ENCODE results near the gene TMEM131L.
"Not testable (repeated sequence)": the region's sequence is repeated elsewhere in the genome, so short reads cannot be mapped to it uniquely, and the experiment has no call there.

TMEM131L gene

GRCh38 chr4:153501578-153501977, 35.4 kb downstream of the TMEM131L start:
- in situ Hi-C loops (cut with MboI; ENCODE audit: low sequenced_read_pairs), result no loop called here

DNA sequence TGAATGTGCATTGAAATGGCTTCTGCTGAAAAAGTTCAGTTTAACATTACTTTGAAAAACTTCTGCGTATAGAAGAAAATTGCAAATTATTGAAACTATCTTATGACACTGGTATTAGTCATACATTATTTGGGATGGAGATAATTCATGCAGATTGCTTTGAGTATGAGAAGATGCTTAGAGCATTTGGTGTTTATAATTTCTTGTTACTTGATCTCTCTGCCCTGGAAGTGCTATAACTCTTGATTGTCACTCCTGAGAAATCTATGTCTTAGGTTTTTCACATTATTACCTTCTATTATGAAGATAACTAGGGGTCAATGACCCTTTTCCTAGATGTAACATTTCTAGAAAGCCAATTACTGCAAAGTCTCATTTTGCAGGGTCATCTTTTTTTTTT, 36.4 kb downstream of the TMEM131L start:
- in situ Hi-C loops (cut with MboI; ENCODE audit: low sequenced_read_pairs), result no loop called here

GRCh38 chr4:153506341-153507309, 40.5 kb downstream of the TMEM131L start:
- in situ Hi-C loops (cut with MboI; ENCODE audit: low sequenced_read_pairs), result no loop called here

GRCh38 chr4:153507310-153508073, 41.3 kb downstream of the TMEM131L start:
- in situ Hi-C loops (cut with MboI; ENCODE audit: low sequenced_read_pairs), result no loop called here

- in situ Hi-C loops (cut with MboI; ENCODE audit: low sequenced_read_pairs), result not testable (repeated sequence)
These were observed 43.1 kb downstream of the TMEM131L start for GRCh38 chr4:153509212-153509611.

- in situ Hi-C loops (cut with MboI; ENCODE audit: low sequenced_read_pairs), result no loop called here
These were observed 43.6 kb downstream of the TMEM131L start for GRCh38 chr4:153509724-153510123.

- in situ Hi-C loops (cut with MboI; ENCODE audit: low sequenced_read_pairs), result no loop called here
These were observed 44.3 kb downstream of the TMEM131L start for GRCh38 chr4:153510252-153511001.

GRCh38 chr4:153511104-153511503, 44.9 kb downstream of the TMEM131L start:
- in situ Hi-C loops (cut with MboI; ENCODE audit: low sequenced_read_pairs), result no loop called here

DNA sequence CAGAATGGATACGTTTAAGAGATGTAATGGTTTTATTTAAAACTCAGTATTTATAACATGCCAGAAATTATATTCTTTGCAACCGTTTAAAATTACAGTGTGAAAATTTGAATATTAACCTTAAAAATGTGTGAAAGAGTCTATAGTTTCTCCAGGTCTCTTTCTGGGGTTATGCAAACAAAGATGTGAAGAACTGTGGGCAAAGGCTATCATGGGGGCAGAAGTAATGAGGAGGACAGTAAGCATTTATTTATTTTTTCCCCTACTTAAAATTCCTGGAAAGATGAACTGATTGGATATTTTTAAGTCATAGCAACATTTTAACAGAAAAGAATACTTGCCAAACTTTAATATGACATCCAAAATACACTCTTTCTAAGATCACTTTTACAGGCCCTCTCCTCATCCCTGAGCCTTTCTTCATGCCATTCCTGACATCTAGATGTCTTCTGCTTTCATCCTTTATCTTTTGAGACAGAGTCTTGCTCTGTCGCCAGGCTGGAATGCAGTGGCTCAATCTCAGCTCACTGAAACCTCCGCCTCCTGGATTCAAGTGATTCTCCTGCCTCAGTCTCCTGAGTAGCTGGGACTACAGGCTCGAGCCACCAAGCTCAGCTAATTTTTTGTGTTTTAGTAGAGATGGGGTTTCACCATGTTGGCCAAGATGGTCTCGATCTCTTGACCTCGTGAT, 46.1 kb downstream of the TMEM131L start:
- in situ Hi-C loops (cut with MboI; ENCODE audit: low sequenced_read_pairs), result no loop called here

- in situ Hi-C loops (cut with MboI; ENCODE audit: low sequenced_read_pairs), result no loop called here
These were observed 46.9 kb downstream of the TMEM131L start for GRCh38 chr4:153512952-153513500.

GRCh38 chr4:153513596-153513995, 47.4 kb downstream of the TMEM131L start:
- in situ Hi-C loops (cut with MboI; ENCODE audit: low sequenced_read_pairs), result no loop called here

- in situ Hi-C loops (cut with MboI; ENCODE audit: low sequenced_read_pairs), result no loop called here
These were observed 47.9 kb downstream of the TMEM131L start for GRCh38 chr4:153514001-153514526.

DNA sequence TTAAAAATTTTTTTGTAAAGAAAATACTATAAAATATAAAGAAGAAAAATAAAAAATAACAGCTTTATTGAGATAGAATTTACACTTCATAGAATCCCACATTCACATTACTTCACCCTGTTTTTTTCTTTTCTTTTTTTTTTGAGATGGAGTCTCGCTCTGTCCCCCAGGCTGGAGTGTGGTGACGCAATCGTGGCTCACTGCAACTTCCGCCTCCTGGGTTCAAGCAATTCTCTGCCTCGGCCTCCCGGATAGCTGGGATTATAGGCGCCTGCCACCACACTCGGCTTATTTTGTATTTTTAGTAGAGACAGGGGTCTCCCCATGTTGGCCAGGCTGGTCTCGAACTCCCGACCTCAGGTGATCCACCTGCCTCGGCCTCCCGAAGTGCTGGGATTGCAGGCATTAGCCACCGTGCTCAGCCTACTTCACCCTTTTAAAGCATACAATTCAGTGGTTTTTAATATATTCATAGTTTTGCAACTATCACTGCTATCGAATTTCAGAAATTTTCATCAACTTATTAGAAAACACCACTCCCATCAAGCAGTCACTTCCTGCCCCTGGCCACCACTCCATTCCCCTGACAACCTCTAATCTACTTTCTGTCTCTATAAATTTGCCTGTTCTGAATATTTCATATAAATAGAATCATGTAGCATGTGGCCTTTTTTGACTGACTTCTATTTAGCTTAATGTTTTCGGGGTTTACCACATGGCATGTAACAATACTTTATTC, 48.7 kb downstream of the TMEM131L start:
- in situ Hi-C loops (cut with MboI; ENCODE audit: low sequenced_read_pairs), result no loop called here

- in situ Hi-C loops (cut with MboI; ENCODE audit: low sequenced_read_pairs), result no loop called here
These were observed 51.0 kb downstream of the TMEM131L start for GRCh38 chr4:153517159-153517558.

DNA sequence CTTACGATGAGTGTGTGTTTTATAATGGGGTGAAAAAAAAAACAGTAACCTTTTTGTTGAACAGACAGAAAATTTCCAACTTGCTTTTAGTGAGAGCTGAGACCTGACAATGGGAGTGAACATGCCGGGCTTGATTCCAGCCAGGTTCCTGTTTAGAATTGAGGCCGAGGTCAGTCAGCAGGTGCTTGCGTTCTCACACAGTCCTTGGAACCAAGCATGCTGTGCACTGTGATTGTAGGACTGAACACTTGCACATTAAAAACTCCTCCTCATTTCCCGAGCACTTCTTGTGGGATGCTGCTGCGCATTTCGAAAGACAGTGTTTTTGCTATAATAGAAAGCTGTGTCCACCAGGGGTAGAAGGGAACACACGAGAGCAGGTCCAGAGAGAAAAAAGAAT, 51.8 kb downstream of the TMEM131L start:
- in situ Hi-C loops (cut with MboI; ENCODE audit: low sequenced_read_pairs), result no loop called here

- in situ Hi-C loops (cut with MboI; ENCODE audit: low sequenced_read_pairs), result no loop called here
These were observed 52.7 kb downstream of the TMEM131L start for GRCh38 chr4:153518637-153519389.

GRCh38 chr4:153519687-153520086, 53.5 kb downstream of the TMEM131L start:
- in situ Hi-C loops (cut with MboI; ENCODE audit: low sequenced_read_pairs), result no loop called here

DNA sequence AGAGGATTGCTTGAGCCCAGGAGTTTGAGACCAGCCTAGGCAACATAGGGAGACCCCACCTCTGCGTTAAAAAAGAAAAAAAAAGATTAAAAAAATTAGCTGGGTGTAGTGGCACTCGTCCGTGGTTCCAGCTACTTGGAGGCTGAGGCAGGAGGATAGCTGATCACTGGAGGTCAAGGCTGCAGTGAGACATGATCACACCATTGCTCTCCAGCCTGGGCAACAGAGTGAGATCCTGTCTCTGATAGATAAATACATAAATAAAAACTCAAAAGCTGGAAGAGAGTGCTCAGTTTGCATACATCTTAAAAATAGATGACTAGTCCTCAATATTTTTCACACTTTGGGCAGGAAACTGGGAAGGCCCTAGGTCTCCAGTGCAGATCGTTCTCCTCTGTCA, 54.1 kb downstream of the TMEM131L start:
- in situ Hi-C loops (cut with MboI; ENCODE audit: low sequenced_read_pairs), result no loop called here
